Suprapubic skin (tissue), 4 donors: Measurements from ENCODE around the gene AKAP13. TPM values are rescaled to one million over a fixed set of nuclear protein-coding genes. Genes with fewer than 3 reads are reported as not detected.

Experiments used
- DNase-seq, 2 donors: peaks; one replicate each; pipeline ENCODE4 v3.0.0-alpha.2; 2019; ENCODE audit warnings: low spot score in 2 of 2
- H3K27ac ChIP-seq: fragments of 200-600 bp; sonication (generic); one replicate; pipeline ENCODE4 v1.5.1; 2019
- H3K27me3 ChIP-seq: fragments of 200-600 bp; sonication (generic); one replicate; pipeline ENCODE4 v1.5.1; 2019
- H3K36me3 ChIP-seq: fragments of 200-600 bp; sonication (generic); one replicate; pipeline ENCODE4 v1.5.1; 2019
- H3K4me1 ChIP-seq: fragments of 200-600 bp; sonication (generic); one replicate; pipeline ENCODE4 v1.5.1; 2019
- H3K4me3 ChIP-seq: fragments of 200-600 bp; sonication (generic); one replicate; pipeline ENCODE4 v1.5.1; 2019; ENCODE audit warnings: mild to moderate bottlenecking
- H3K9me3 ChIP-seq: fragments of 200-600 bp; sonication (generic); one replicate; pipeline ENCODE4 v1.5.1; 2019
- CTCF ChIP-seq, 2 donors: fragments of 200-600 bp in 1 of 2; fragments of 450-650 bp in 1 of 2; sonication (generic) in 1 of 2; IDR thresholded peaks; one replicate each; pipeline ENCODE4 v1.5.1; 2016 to 2019; ENCODE audit warnings: antibody characterized with exemption in 2 of 2, mild to moderate bottlenecking in 1 of 2, moderate library complexity in 1 of 2
- EP300 ChIP-seq: sonication (generic); formaldehyde crosslinking; IDR thresholded peaks from one replicate; pipeline ENCODE4 v1.6.1; 2017; ENCODE audit warnings: antibody characterized with exemption
- POLR2A ChIP-seq, 2 donors: fragments of 450-650 bp; IDR thresholded peaks; one replicate each; pipeline ENCODE4 v1.6.1; 2017; ENCODE audit warnings: antibody characterized with exemption in 2 of 2, mild to moderate bottlenecking in 2 of 2, moderate library complexity in 2 of 2
- POLR2AphosphoS5 ChIP-seq, 3 donors: sonication (generic); formaldehyde crosslinking; IDR thresholded peaks; one replicate each; pipeline ENCODE4 v1.6.1; 2017; ENCODE audit warnings: antibody characterized with exemption in 3 of 3
- WGBS: methylation state at CpG from one replicate; pipeline ENCODE4 v1.1.5; 2018; 5-methylcytosine and 5-hydroxymethylcytosine counted together
- total RNA-seq, 4 donors: library from RNA; depleted of rRNA; stranded (reverse); fragments of >200 nt; gene quantifications; one replicate each; pipeline ENCODE4 v1.1.0, GENCODE V29; 2016

The AKAP13 gene
- total RNA-seq, 4 donors from 2014 or later = 124 to 249 (median 163) TPM

GRCh38 chr15:85576392-85576791, 196.0 kb downstream of the AKAP13 start:
- H3K27ac ChIP-seq = no peak overlapping the region
- 79% methylated on average over 3 of the region's 3 CpGs for WGBS
- no peak for TF ChIP-seq POLR2AphosphoS5 (IDR thresholded peaks at IDR 0.05)

GRCh38 chr15:85578941-85579701, 198.7 kb downstream of the AKAP13 start:
- WGBS = 74% methylated on average over 9 of the region's 9 CpGs
- Histone ChIP-seq H3K27me3 (no peaks in the 10 kb centered on the region), H3K27ac (peak overlapping the region; percentile 78), H3K4me3 (peak overlapping the region; percentile 21), H3K9me3 (no peaks in the 10 kb centered on the region), H3K36me3 (peaks cover 32% of the 10 kb centered on the region), H3K4me1 (peaks cover 47% of the 10 kb centered on the region)
- DNase-seq = no peak
- TF ChIP-seq POLR2A (IDR thresholded peaks at IDR 0.05) (no peak), EP300 (no peak), POLR2AphosphoS5 (IDR thresholded peaks at IDR 0.05) (no peak), CTCF (IDR thresholded peaks at IDR 0.05) (no peak)

More at GRCh38 chr15:85576392-85576791, 196.0 kb downstream of the AKAP13 start:
- Histone ChIP-seq H3K36me3 (peaks cover 27% of the 10 kb centered on the region), H3K4me3 (no peak overlapping the region), H3K4me1 (peaks cover 20% of the 10 kb centered on the region), H3K9me3 (no peaks in the 10 kb centered on the region), H3K27me3 (no peaks in the 10 kb centered on the region)
- no peak for DNase-seq

- H3K27me3 ChIP-seq = no peaks in the 10 kb centered on the region
- no peaks in the 10 kb centered on the region for H3K9me3 ChIP-seq
- peaks cover 56% of the 10 kb centered on the region for H3K4me1 ChIP-seq
- TF ChIP-seq POLR2AphosphoS5 (IDR thresholded peaks at IDR 0.05) (no peak), EP300 (no peak), CTCF (IDR thresholded peaks at IDR 0.05) (no peak), POLR2A (IDR thresholded peaks at IDR 0.05) (peak in 1 of 2 donors; percentile 45)
- WGBS = 77% methylated on average over 14 of the region's 14 CpGs
- no peak for DNase-seq
- H3K4me3 ChIP-seq = peak overlapping the region; percentile 45
- peaks cover 32% of the 10 kb centered on the region for H3K36me3 ChIP-seq
- peak overlapping the region; percentile 89 for H3K27ac ChIP-seq
Observed at GRCh38 chr15:85579957-85580694, 199.7 kb downstream of the AKAP13 start.

- no peaks in the 10 kb centered on the region for H3K27me3 ChIP-seq
- H3K36me3 ChIP-seq = peaks cover 32% of the 10 kb centered on the region
- 69% methylated on average over 2 of the region's 3 CpGs for WGBS
- H3K9me3 ChIP-seq = no peaks in the 10 kb centered on the region
- no peak for DNase-seq
- TF ChIP-seq POLR2A (IDR thresholded peaks at IDR 0.05) (no peak), CTCF (IDR thresholded peaks at IDR 0.05) (no peak), POLR2AphosphoS5 (IDR thresholded peaks at IDR 0.05) (no peak), EP300 (no peak)
- peaks cover 56% of the 10 kb centered on the region for H3K4me1 ChIP-seq
- peak overlapping the region; percentile 45 for H3K4me3 ChIP-seq
- peak overlapping the region; percentile 89 for H3K27ac ChIP-seq
Observed at GRCh38 chr15:85580879-85581278, 200.5 kb downstream of the AKAP13 start.

- Histone ChIP-seq H3K27me3 (no peaks in the 10 kb centered on the region), H3K4me3 (peak overlapping the region; percentile 45), H3K9me3 (no peaks in the 10 kb centered on the region), H3K27ac (peak overlapping the region; percentile 89), H3K4me1 (peaks cover 56% of the 10 kb centered on the region), H3K36me3 (peaks cover 33% of the 10 kb centered on the region)
- peak in 1 of 2 donors; percentile 83 for DNase-seq
- WGBS = 71% methylated on average over 8 of the region's 8 CpGs
- TF ChIP-seq POLR2A (IDR thresholded peaks at IDR 0.05) = no peak
- TF ChIP-seq POLR2AphosphoS5 (IDR thresholded peaks at IDR 0.05) = no peak
- no peak for TF ChIP-seq CTCF (IDR thresholded peaks at IDR 0.05)
- TF ChIP-seq EP300 = no peak
Observed at GRCh38 chr15:85581495-85581894, 201.1 kb downstream of the AKAP13 start.
